Upper lobe of left lung (tissue), 6 donors: Measurements from ENCODE around the gene NAV2. TPM values are rescaled to one million over a fixed set of nuclear protein-coding genes. Genes with fewer than 3 reads are reported as not detected.

ENCODE experiments used
- ATAC-seq, 2 donors: fragments of 200-7000 bp; cut with Tn5 transposase; one replicate each; pipeline ENCODE4 v1.9.1; 2022; ENCODE audit warnings: mild to moderate bottlenecking in 2 of 2, moderate library complexity in 2 of 2; ENCODE audit not compliant: low FRiP score in 2 of 2
- DNase-seq, 2 donors: peaks; one replicate each; pipeline ENCODE4 v3.0.0-alpha.2; 2019 to 2020
- H3K27ac ChIP-seq, 4 donors: fragments of 200-600 bp; sonication (generic); one replicate each; pipeline ENCODE4 v1.5.1; 2016 to 2019
- H3K27me3 ChIP-seq, 4 donors: fragments of 200-600 bp; sonication (generic); one replicate each; pipeline ENCODE4 v1.5.1; 2017 to 2019
- H3K36me3 ChIP-seq, 4 donors: fragments of 200-600 bp; sonication (generic); one replicate each; pipeline ENCODE4 v1.5.1; 2016 to 2019
- H3K4me1 ChIP-seq, 4 donors: fragments of 200-600 bp; sonication (generic); one replicate each; pipeline ENCODE4 v1.5.1; 2018 to 2019
- H3K4me3 ChIP-seq, 4 donors: fragments of 200-600 bp; sonication (generic); one replicate each; pipeline ENCODE4 v1.5.1; 2017 to 2019; ENCODE audit warnings: mild to moderate bottlenecking in 2 of 4, moderate library complexity in 1 of 4
- H3K9me3 ChIP-seq, 4 donors: fragments of 200-600 bp; sonication (generic); one replicate each; pipeline ENCODE4 v1.5.1; 2018 to 2019
- EP300 ChIP-seq, 4 donors: sonication (generic); formaldehyde crosslinking; IDR thresholded peaks; one replicate each; pipeline ENCODE4 v1.5.1; 2017; ENCODE audit warnings: antibody characterized with exemption in 4 of 4, control low read depth in 2 of 4
- POLR2A ChIP-seq, 4 donors: fragments of 450-650 bp; IDR thresholded peaks; one replicate each; pipeline ENCODE4 v1.5.1; 2016 to 2017; ENCODE audit warnings: antibody characterized with exemption in 4 of 4, mild to moderate bottlenecking in 2 of 4
- POLR2AphosphoS5 ChIP-seq, 2 donors: sonication (generic); formaldehyde crosslinking; IDR thresholded peaks; one replicate each; pipeline ENCODE4 v1.5.1; 2017; ENCODE audit warnings: antibody characterized with exemption in 2 of 2
- WGBS, 2 donors: methylation state at CpG; one replicate each; pipeline ENCODE4 v1.1.5; 2017 to 2018; 5-methylcytosine and 5-hydroxymethylcytosine counted together
- total RNA-seq, 6 donors: library from RNA; depleted of rRNA in 4 of 6; stranded (reverse); fragments of >200 nt in 4 of 6; gene quantifications; one replicate each; pipeline versions ENCODE4 v1.1.0 to v1.2.1, GENCODE V29; 2016 to 2021
- TF ChIP-seq, protein P1 (sequence below), 6 experiments: fragments of 450-650 bp in 4 of 6; fragments of 200-600 bp in 2 of 6; sonication (generic) in 2 of 6; IDR thresholded peaks; one replicate each; pipeline ENCODE4 v1.5.1; 2016 to 2019; ENCODE audit warnings: antibody characterized with exemption in 6 of 6
- donor health status: DM: no; HTN: no; CAD: no; lungs with moderate emphysema.
- donor health status: DM: no; HTN: yes; CAD: no; lungs with severe emphysema.

The NAV2 gene
- total RNA-seq, 6 donors from 2014 or later = 40.5 to 61.4 (median 52.3) TPM

GRCh38 chr11:20103281-20103680 is 390.6 kb downstream of the NAV2 start:
- TF ChIP-seq POLR2A (IDR thresholded peaks at IDR 0.05) = no peak
- TF ChIP-seq EP300 (IDR thresholded peaks at IDR 0.05) = no peak
- TF ChIP-seq POLR2AphosphoS5 (IDR thresholded peaks at IDR 0.05) = no peak
- TF ChIP-seq, protein P1, sequence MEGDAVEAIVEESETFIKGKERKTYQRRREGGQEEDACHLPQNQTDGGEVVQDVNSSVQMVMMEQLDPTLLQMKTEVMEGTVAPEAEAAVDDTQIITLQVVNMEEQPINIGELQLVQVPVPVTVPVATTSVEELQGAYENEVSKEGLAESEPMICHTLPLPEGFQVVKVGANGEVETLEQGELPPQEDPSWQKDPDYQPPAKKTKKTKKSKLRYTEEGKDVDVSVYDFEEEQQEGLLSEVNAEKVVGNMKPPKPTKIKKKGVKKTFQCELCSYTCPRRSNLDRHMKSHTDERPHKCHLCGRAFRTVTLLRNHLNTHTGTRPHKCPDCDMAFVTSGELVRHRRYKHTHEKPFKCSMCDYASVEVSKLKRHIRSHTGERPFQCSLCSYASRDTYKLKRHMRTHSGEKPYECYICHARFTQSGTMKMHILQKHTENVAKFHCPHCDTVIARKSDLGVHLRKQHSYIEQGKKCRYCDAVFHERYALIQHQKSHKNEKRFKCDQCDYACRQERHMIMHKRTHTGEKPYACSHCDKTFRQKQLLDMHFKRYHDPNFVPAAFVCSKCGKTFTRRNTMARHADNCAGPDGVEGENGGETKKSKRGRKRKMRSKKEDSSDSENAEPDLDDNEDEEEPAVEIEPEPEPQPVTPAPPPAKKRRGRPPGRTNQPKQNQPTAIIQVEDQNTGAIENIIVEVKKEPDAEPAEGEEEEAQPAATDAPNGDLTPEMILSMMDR (IDR thresholded peaks at IDR 0.05) = no peak
- 92 to 97% methylated on average over 7 of the region's 7 CpGs for WGBS, 2 donors
- no peak overlapping the region for H3K27ac ChIP-seq
- no peaks in the 10 kb centered on the region for H3K4me1 ChIP-seq
- ATAC-seq (no peak), DNase-seq (no peak)
- no peak overlapping the region for H3K4me3 ChIP-seq
- H3K36me3 ChIP-seq = peaks cover 0 to 78% (median 49%) of the 10 kb centered on the region in 4 donors
- H3K9me3 ChIP-seq = no peaks in the 10 kb centered on the region
- H3K27me3 ChIP-seq = no peaks in the 10 kb centered on the region

- Histone ChIP-seq H3K9me3 (no peaks in the 10 kb centered on the region), H3K4me3 (no peak overlapping the region), H3K27ac (no peak overlapping the region), H3K4me1 (no peaks in the 10 kb centered on the region), H3K36me3 (peaks cover 0 to 74% (median 40%) of the 10 kb centered on the region in 4 donors), H3K27me3 (no peaks in the 10 kb centered on the region)
- ATAC-seq (no peak), DNase-seq (no peak)
- TF ChIP-seq, protein P1 (IDR thresholded peaks at IDR 0.05) = no peak
- TF ChIP-seq POLR2AphosphoS5 (IDR thresholded peaks at IDR 0.05) (no peak), POLR2A (IDR thresholded peaks at IDR 0.05) (no peak)
- WGBS, 2 donors = 93 to 95% methylated on average over 10 of the region's 10 CpGs
Measured at GRCh38 chr11:20105427-20105826, 392.8 kb downstream of the NAV2 start.

- ATAC-seq = no peak
- no peak overlapping the region for H3K27ac ChIP-seq
- WGBS, 2 donors = 93 to 99% methylated on average over 7 to 9 of the region's 9 CpGs
Measured at GRCh38 chr11:20109731-20110445, 397.3 kb downstream of the NAV2 start.

DNA sequence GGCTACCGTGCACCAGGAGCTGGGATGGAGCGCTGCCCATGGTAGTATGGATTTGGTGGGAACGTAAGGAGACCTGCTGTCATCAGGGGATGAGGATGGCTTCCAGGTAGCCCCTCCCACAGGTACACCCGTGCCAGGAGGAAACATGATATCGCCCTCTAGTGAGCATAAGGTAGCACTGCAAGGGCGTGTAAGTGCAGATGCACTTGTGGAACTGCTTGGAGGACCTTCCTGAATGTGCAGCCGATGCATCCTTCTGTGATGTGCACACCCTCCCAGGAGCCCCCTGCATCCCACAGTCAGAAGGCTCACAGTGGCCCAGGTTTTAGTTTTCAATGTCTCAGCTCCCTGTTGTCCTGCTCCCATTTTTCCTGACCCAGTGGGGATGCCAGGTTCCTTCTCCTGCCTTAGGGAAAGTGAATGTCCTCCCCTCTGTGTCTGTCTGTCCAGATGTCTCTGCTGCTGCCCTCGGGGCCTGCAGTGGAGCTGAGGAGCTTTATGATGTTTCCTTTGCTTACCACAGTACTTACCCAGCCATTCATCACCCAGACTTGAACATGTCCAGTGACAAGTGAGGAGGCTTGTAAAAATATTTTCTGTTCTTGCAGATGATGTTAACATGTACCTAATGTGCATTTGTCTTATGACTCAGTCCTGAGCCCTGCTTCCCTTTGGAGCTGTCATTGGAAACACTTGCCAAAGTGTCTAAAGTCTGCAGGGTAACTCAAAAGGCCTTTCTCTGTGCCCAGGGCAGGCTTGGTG is 398.5 kb downstream of the NAV2 start:
- peak overlapping the region in 2 of 4 donors; percentile 27 to 72 for H3K27ac ChIP-seq
- no peaks in the 10 kb centered on the region for H3K27me3 ChIP-seq
- H3K9me3 ChIP-seq = no peaks in the 10 kb centered on the region
- peaks cover 0 to 40% (median 7%) of the 10 kb centered on the region in 4 donors for H3K36me3 ChIP-seq
- H3K4me3 ChIP-seq = no peak overlapping the region
- H3K4me1 ChIP-seq = peaks cover 0 to 7% (median 3%) of the 10 kb centered on the region in 4 donors
- ATAC-seq (peak; percentile 54 to 77), DNase-seq (peak in 1 of 2 donors; percentile 35)
- 20 to 25% methylated on average over 8 of the region's 8 CpGs for WGBS, 2 donors
- TF ChIP-seq, protein P1 (IDR thresholded peaks at IDR 0.05) = peak; percentile 62 to 77 (median 75)
- no peak for TF ChIP-seq POLR2AphosphoS5 (IDR thresholded peaks at IDR 0.05)

More at GRCh38 chr11:20109731-20110445, 397.3 kb downstream of the NAV2 start:
- Histone ChIP-seq H3K4me3 (no peak overlapping the region), H3K9me3 (no peaks in the 10 kb centered on the region), H3K36me3 (peaks cover 2 to 44% (median 8%) of the 10 kb centered on the region in 4 donors), H3K27me3 (no peaks in the 10 kb centered on the region), H3K4me1 (peaks cover 0 to 7% (median 3%) of the 10 kb centered on the region in 4 donors)
- no peak for DNase-seq
- TF ChIP-seq POLR2AphosphoS5 (IDR thresholded peaks at IDR 0.05) (no peak), EP300 (IDR thresholded peaks at IDR 0.05) (no peak), POLR2A (IDR thresholded peaks at IDR 0.05) (no peak)
- TF ChIP-seq, protein P1 (IDR thresholded peaks at IDR 0.05) = no peak
